Mucosa of descending colon (tissue), 3 donors: ENCODE measurements around the gene RIPOR2. TPM values are rescaled to one million over a fixed set of nuclear protein-coding genes. Genes with fewer than 3 reads are reported as not detected.
"Not testable (repeated sequence)": the region's sequence is repeated elsewhere in the genome, so short reads cannot be mapped to it uniquely, and the experiment has no call there.

Source experiments
- ATAC-seq: fragments of 200-7000 bp; cut with Tn5 transposase; one replicate; pipeline ENCODE4 v1.9.1; 2020; ENCODE audit warnings: mild to moderate bottlenecking, moderate library complexity
- DNase-seq, 3 donors: peaks; one replicate each; pipeline ENCODE4 v3.0.0-alpha.2; 2020
- H3K36me3 ChIP-seq: fragments of 200-600 bp; one replicate; pipeline ENCODE4 v1.8.0; 2021; ENCODE audit warnings: low read depth, mild to moderate bottlenecking
- H3K4me1 ChIP-seq: fragments of 200-600 bp; one replicate; pipeline ENCODE4 v1.8.0; 2021; ENCODE audit warnings: low read depth, mild to moderate bottlenecking
- H3K4me3 ChIP-seq: fragments of 200-600 bp; one replicate; pipeline ENCODE4 v1.8.0; 2021; ENCODE audit warnings: mild to moderate bottlenecking
- H3K9me3 ChIP-seq: fragments of 200-600 bp; one replicate; pipeline ENCODE4 v1.8.0; 2021; ENCODE audit warnings: mild to moderate bottlenecking
- CTCF ChIP-seq: fragments of 200-600 bp; IDR thresholded peaks from one replicate; pipeline ENCODE4 v1.8.0; 2022; ENCODE audit warnings: antibody characterized with exemption, mild to moderate bottlenecking
- intact Hi-C, 2 donors: fragments of 100-400 bp; cut with DNase I in 1 of 2; cut with micrococcal nuclease in 1 of 2; formaldehyde crosslinking; loops; one replicate each; pipeline versions ENCODE4 v1.11.0 to v1.11.1; 2022; cut with DNase I, micrococcal nuclease
- total RNA-seq, 3 donors: library from RNA; stranded (reverse); fragmentation: NEBNext Ultra II Directional in 2 of 3; extraction: Animal tissue kit (Norgen Biotek cat#: 25700) in 2 of 3; gene quantifications; one replicate each; pipeline versions ENCODE4 v1.2.1 to v1.2.4, GENCODE V29; 2021 to 2023
- donor health status: DM: no; HTN: no; CAD: no; lungs with moderate emphysema.
- donor health status: DM: no; HTN: no; CAD: no.
- donor health status: DM: no; HTN: yes; CAD: no.

RIPOR2 gene
- total RNA-seq, 3 donors from 2014 or later = 2.9 to 4.7 (median 4.1) TPM

DNA sequence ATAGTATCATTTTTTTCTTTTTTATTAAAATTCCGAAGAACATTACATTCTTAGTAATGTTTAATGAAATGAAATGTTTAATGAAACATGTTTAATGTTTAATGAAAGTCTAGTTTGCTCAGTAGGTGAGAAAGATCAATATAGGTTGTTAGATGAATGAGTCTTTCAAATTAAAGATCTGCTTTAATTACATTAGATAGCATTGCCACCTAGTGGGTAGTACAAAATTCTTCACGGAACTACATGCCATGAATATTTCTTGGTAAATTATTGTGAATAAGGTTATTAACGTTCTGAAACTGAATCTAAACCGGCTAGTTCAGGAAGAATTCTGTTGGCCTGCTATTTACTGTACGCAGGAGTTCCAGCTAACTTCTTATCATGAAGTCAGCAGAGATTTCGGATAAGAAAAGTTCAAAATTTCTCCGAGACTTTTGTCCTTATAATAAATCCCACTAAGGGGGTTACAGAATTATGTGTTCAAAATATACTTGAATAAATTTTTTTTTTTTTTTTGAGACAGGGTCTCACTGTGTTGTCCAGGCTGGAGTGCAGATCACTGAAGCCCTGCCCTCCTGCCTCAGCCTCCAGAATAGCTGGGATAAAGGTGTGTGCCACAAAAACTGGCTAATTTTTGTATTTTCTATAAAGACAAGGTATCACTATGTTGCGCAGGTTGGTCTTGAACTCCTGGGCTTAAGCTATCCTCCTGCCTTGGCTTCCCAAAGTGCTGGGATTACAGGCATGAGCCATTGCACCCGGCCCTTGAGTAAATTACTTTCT is 168.9 kb downstream of the RIPOR2 start:
- DNase-seq (no peak), ATAC-seq (peak; percentile 74)
- Histone ChIP-seq H3K9me3 (no peaks in the 10 kb centered on the region), H3K36me3 (no peaks in the 10 kb centered on the region), H3K4me3 (no peak overlapping the region), H3K4me1 (peaks cover 2% of the 10 kb centered on the region)
- intact Hi-C loops = loop anchor here (10.0 kb wide), 2 partner anchors 52 to 182 kb away; partner anchors contain the start of gene C6orf62 (in 1 of the 2)
- TF ChIP-seq CTCF = peak; percentile 14

GRCh38 chr6:24765968-24766367 is 169.8 kb downstream of the RIPOR2 start:
- intact Hi-C loops = loop anchor here (10.0 kb wide), 2 partner anchors 51 to 181 kb away; partner anchors contain the start of gene C6orf62 (in 1 of the 2)
- ATAC-seq, H3K36me3 ChIP-seq, DNase-seq, H3K4me1 ChIP-seq, H3K9me3 ChIP-seq, H3K4me3 ChIP-seq: not testable (repeated sequence)

DNA sequence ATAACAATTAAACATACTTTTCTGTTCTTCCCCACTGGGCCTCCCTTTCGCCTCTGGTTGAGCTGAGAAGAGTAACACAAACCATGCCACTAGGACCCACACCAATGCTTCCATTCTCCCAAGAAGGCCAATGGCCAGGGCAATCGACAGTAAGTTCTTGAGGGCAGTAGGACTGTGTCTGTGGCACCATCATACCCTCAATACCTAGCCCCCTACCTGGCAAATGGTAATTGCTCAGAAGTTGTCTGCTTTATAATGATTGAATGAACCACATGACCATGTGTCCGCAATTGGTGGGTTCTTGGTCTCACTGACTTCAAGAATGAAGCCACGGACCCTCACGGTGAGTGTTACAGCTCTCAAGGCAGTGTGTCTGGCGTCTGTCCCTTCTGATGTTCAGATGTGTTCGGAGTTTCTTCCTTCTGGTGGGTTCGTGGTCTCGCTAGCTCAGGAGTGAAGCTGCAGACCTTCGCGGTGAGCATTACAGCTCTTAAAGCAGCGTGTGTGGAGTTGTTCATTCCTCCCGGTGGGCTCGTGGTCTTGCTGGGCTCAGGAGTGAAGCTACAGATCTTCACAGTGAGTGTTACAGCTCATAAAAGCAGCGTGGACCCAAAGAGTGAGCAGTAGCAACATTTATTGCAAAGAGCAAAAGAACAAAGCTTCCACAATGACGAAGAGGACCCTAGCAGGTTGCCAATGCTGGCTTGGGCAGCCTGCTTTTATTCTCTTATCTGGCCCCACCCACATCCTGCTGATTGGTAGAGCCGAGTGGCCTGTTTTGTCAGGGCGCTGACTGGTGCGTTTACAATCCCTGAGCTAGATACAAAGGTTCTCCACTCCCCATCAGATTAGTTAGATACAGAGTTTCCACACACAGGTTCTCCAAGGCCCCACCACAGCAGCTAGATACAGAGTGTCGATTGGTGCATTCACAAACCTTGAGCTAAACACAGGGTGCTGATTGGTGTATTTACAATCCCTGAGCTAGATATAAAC is 170.6 kb downstream of the RIPOR2 start:
- H3K4me1 ChIP-seq, H3K9me3 ChIP-seq, H3K4me3 ChIP-seq, DNase-seq, ATAC-seq, H3K36me3 ChIP-seq: not testable (repeated sequence)
- intact Hi-C loops = loop anchor here (10.0 kb wide), 2 partner anchors 50 to 180 kb away; partner anchors contain the start of gene C6orf62 (in 1 of the 2)

DNA sequence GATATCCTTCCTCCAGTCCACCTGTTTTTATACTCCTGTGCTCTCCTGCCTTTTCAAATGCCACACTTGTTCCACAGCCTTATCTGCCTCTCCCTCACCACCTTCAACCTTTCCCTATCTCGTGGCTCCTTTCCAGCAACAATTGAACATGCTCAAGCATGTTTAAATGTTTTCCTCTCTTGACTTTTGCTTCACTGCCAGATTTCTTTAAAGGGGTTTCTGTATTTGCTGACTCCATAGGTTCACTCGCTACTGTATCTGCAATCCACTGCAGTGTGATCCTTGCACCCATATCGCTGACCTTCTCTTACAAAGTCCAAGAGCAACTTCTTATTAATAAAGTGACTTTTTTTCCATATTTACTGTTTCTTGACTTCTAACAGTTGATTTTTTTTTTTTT is 172.2 kb downstream of the RIPOR2 start:
- DNase-seq (peak in 1 of 3 donors; percentile 68), ATAC-seq (peak; percentile 67)
- Histone ChIP-seq H3K36me3 (no peaks in the 10 kb centered on the region), H3K9me3 (no peaks in the 10 kb centered on the region), H3K4me3 (no peak overlapping the region), H3K4me1 (peaks cover 2% of the 10 kb centered on the region)
- TF ChIP-seq CTCF = no peak
- intact Hi-C loops = loop anchor here (10.0 kb wide), 2 partner anchors 49 to 179 kb away; partner anchors contain the start of gene C6orf62 (in 1 of the 2)

- H3K36me3 ChIP-seq = no peaks in the 10 kb centered on the region
- intact Hi-C loops = loop anchor here (10.0 kb wide), 2 partner anchors 47 to 177 kb away; partner anchors contain the start of gene C6orf62 (in 1 of the 2)
- no peak overlapping the region for H3K4me3 ChIP-seq
- no peaks in the 10 kb centered on the region for H3K9me3 ChIP-seq
- H3K4me1 ChIP-seq = peaks cover 2% of the 10 kb centered on the region
- ATAC-seq (no peak), DNase-seq (no peak)
- TF ChIP-seq CTCF = no peak
Measured at GRCh38 chr6:24761851-24762250, 173.9 kb downstream of the RIPOR2 start.

DNA sequence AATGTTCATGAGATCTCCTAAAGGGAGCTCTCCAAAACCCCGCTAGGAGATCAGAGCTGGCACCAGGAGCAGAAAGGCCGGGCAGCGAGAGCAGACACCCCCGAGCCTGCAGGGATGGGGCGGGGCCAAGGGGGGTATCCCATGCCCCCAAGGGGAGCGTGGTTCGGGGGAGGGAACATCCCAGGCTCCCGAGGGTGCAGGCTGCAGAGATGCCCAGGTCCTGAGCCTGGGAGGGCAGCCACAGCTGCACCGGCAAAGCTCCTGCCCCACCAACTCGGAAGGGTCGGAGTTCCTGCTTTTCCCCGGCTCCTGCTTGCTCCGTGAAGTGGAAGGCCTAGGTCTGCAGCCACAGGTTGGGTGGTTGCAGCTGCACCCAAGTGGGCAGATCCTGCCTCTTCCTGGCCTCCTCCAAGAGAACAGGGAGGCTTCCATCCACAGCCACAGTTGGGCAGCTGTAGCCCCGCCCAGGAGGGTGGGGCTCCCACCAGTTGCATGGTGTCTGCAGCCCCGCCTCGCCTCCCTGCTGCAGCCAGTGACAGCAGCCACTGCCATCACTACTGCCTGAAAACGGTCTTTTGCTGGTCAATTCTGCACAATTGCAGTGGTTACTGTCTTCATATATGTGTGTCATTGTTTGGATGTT is 174.4 kb downstream of the RIPOR2 start:
- peak; percentile 91 for ATAC-seq
- H3K4me3 ChIP-seq = no peak overlapping the region
- intact Hi-C loops = loop anchor here (10.0 kb wide), 2 partner anchors 47 to 177 kb away; partner anchors contain the start of gene C6orf62 (in 1 of the 2)
- no peak for TF ChIP-seq CTCF
- peak; percentile 54 to 70 (median 62) for DNase-seq
- H3K36me3 ChIP-seq = no peaks in the 10 kb centered on the region
- H3K4me1 ChIP-seq = peaks cover 2% of the 10 kb centered on the region
- H3K9me3 ChIP-seq = no peaks in the 10 kb centered on the region
